ENCODE measurements around the gene LRSAM1.

Gene LRSAM1

DNA sequence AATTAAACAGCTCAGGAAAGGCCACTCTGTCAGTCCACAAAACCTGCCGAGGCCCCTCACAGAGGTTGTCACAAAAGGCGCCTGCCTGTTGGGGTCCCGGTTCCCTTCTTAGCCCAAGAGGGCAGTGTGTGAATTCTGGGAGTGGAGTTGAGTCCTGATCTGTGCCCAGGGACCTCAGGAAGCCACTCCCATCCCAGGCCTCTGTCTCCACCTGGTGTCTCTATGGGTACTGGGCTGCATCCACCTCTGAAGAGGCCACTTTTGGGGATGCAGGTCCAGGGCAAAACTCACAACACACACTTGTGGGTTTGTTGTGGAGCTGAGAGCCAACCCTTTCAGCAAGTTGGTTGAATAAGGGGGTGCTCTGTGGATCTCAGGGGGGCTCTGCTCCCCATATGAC, 86.5 kb downstream of the LRSAM1 start:
- no peak for DNase-seq

DNA sequence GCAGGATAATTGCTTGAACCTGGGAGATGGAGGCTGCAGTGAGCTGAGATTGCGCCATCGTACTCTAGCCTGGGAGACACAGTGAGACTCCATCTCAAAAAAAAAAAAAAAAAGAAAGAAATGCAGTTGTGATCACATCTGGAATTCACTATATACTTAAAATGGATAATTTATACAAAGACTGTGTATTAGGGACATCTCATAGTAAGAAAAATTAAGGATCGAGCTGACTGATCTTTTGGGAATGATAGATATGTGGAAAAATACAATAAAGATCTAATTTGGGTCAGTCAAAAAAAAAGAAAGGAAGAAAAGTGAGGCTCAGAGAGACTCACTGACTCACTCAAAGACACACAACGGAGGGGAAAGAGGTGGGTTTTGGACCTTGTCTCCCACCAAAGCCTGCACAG, 87.5 kb downstream of the LRSAM1 start:
- DNase-seq, result no peak

- DNase-seq, result no peak
Observed at GRCh38 chr9:127539259-127539981, 88.1 kb downstream of the LRSAM1 start.

DNA sequence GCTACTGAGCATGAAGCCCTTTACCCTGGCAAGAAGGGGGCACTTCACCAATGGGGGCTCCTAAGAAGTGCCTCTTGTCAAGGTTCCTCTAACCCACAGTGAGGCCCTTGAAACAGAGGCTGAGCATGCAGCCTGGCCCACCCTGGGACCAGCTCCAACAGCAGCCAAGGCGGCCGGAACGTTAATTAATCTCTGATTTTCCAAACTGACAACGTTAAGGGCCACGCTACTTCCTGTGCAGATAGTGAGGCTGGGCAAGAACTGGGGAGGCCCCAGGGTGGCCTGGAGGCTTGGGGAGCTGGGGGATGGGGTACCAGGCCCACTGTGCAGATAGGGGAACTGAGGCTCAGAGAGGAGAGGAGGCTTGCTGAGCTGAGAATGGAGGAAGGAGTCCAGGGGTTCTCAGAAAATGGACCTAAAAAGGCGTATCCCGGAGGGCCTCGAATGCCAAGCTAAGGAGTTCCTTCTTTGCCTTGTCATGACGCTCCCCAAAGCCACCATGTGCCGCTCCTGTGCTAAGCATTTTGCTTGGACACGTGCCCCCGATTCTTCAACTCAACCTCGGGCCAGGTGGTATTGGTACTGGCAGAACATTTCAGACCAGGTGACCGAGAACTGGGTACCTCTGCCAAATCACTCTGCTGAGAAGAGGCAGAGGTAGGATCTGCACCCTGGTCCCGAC, 88.8 kb downstream of the LRSAM1 start:
- DNase-seq, result no peak

- DNase-seq, result no peak
Observed at GRCh38 chr9:127540664-127541041, 89.3 kb downstream of the LRSAM1 start.

DNA sequence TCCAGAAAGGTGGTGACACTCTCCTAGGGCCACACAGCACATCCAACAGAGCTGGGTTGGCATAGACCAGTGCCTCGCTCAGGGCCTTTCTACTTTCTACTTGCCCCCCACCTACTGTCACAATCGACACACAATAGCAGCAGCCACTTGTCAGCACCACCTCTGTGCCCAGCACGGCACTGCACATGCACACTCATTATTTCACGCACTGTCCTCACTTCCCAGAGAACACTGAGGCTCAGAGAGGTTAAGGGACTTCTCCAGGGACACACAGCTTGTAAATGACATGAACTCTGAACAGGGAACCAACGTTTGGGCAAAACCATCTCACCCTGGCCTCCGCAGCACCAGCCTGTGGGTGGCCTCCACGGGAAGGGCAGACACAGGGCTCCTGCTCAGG, 89.9 kb downstream of the LRSAM1 start:
- no peak for DNase-seq

- no peak for DNase-seq
Observed at GRCh38 chr9:127541865-127542264, 90.6 kb downstream of the LRSAM1 start.

- DNase-seq, result no peak
Observed at GRCh38 chr9:127543221-127543620, 91.9 kb downstream of the LRSAM1 start.

- no peak for DNase-seq
Observed at GRCh38 chr9:127543973-127544533, 92.7 kb downstream of the LRSAM1 start.

- DNase-seq, result no peak
Observed at GRCh38 chr9:127545196-127546124, 94.2 kb downstream of the LRSAM1 start.

GRCh38 chr9:127546125-127546832, 95.0 kb downstream of the LRSAM1 start:
- no peak for DNase-seq

DNA sequence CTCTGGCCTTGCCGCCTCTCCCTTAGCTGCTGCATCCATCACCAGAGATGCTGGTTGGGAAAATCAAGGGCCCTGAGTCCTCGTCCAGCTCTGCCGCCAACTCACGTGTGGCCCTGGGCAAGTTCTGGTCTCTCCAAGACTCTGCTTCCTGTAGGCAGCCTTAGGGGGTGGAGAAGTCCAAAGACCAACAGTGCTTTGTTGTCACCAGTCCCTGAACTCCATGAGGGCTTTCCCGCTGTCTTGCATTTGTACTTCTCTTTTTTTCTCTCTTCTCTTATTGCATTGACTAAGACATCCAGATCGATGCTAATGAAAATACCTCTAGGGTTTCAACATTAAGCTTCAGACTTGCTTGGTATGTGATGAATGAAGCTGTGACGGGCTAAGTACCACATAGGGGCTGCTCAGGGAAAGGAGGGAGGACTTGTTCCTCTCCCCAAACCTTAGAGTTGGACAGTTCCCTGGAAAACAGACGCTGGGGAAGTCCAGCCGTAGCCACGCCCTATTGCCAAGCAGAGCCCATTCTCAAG, 97.1 kb downstream of the LRSAM1 start:
- no peak for DNase-seq

DNA sequence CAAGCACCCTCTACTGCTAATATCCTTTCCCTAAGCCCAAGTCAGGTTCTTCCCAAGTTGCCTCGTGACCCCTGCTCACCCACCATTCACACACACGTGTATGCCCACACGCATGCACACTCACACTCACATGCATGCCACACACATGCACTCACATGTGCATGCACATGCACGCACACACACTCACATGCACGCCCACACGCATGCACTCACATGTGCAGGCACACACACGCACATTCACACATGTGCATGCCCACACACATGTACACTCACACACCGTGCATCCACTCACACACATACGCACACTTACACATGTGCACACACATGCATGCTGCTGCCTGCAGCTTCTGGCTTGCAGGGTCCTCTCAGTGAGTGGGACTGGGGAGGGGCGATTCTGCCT, 97.9 kb downstream of the LRSAM1 start:
- DNase-seq, result no peak

DNA sequence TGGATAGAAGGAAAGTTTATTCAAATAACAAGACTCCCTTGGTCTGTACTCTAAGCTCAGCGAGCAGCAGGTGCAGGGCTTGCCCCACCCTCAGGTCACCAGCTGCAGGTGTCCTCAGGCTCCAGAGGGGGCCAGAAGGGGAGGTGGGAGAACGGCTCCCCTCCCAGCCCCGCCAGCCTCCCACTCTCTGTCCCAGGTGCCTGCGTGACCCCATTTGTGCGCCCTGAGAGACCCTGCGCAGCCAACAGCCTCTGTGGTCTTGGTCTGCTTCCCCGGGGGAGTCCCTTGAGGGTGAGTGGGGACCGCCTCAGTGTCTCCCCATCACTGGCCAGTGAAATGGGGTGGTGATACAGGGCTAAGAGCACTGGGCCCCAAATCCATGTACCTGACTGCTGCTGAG, 98.4 kb downstream of the LRSAM1 start:
- no peak for DNase-seq

DNA sequence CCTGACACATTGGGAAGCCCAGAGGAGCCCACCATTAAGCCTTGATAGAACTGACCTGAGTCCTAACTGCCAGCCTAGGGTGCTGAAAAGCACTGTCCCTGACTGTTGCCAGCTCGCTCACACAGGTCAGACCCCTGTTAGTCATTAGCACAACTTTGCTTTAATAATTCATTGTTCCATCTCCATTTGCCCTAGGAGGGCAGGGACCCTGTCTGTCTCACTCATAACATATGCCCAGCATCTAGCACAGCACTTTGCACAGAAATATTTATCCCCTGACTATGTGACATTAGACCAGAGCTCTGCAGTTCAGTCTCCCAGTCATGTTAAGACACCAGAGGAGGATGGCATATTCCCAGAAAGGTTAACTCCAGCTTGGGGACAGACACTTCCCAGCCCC, 99.0 kb downstream of the LRSAM1 start:
- no peak for DNase-seq

DNA sequence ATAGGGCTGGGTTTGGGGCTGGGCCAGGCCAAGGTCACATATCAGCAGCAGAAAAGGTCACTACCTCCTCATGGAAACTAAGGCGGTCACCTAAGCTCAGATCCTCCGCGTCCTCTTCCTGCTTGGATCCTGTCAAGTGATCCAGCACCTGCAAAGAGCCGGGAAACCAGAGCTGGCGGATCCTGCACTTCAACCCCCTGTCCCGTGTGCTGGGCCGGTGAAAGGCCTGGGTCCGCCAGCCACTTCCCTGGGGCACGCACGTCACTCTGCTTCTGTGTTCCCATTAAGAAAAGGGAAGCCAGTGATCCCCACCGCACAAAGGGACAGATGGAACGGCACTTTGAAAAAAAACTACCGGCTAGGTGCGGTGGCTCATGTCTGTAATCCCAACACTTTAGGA, 99.4 kb downstream of the LRSAM1 start:
- DNase-seq, result no peak

All from cortex of kidney (tissue), 1 donor.